Osteoblast (primary cell): ENCODE results near the gene ALX4. TPM values are rescaled to one million over a fixed set of nuclear protein-coding genes. Genes with fewer than 3 reads are reported as not detected.

ENCODE experiments used
- DNase-seq: peaks from one replicate; pipeline ENCODE4 v3.0.0; 2011; ENCODE audit warnings: low spot score, mixed read lengths; ENCODE audit not compliant: insufficient read length; ENCODE audit errors: missing footprints
- H2AFZ ChIP-seq: 2 replicates; pipeline ENCODE4 v1.6.0; 2011; ENCODE audit warnings: mild to moderate bottlenecking, low read length
- H3K27ac ChIP-seq: 2 replicates; pipeline ENCODE4 v1.5.1; 2011; ENCODE audit warnings: mild to moderate bottlenecking, low read depth, low read length, moderate library complexity
- H3K27me3 ChIP-seq: 2 replicates; pipeline ENCODE4 v1.6.0; 2012; ENCODE audit warnings: mild to moderate bottlenecking, control low read depth, inconsistent platforms, low read length, moderate library complexity; ENCODE audit not compliant: insufficient read depth
- H3K36me3 ChIP-seq: 2 replicates; pipeline ENCODE4 v1.5.1; 2011; ENCODE audit warnings: mild to moderate bottlenecking, low read length, control low read depth, moderate library complexity; ENCODE audit not compliant: insufficient read depth
- H3K4me1 ChIP-seq: 2 replicates; pipeline ENCODE4 v1.5.1; 2011; ENCODE audit warnings: mild to moderate bottlenecking, low read length, control low read depth, moderate library complexity; ENCODE audit not compliant: insufficient read depth
- H3K4me2 ChIP-seq: 2 replicates; pipeline ENCODE4 v1.6.0; 2011; ENCODE audit warnings: mild to moderate bottlenecking, low read length; ENCODE audit not compliant: insufficient read depth
- H3K4me3 ChIP-seq: fragments of 200-600 bp; sonication (generic); 3 replicates; pipeline ENCODE4 v1.5.1; 2012; ENCODE audit warnings: mild to moderate bottlenecking, low read length, inconsistent platforms; ENCODE audit not compliant: insufficient read depth
- H3K79me2 ChIP-seq: 2 replicates; pipeline ENCODE4 v1.6.0; 2012; ENCODE audit warnings: mild to moderate bottlenecking, low read length, control low read depth, inconsistent platforms; ENCODE audit not compliant: insufficient read depth
- H3K9me3 ChIP-seq: 2 replicates; pipeline ENCODE4 v1.5.1; 2011; ENCODE audit warnings: low read depth, low read length, control low read depth
- H4K20me1 ChIP-seq: 2 replicates; pipeline ENCODE4 v1.6.0; 2012; ENCODE audit warnings: mild to moderate bottlenecking, low read length, control low read depth; ENCODE audit not compliant: insufficient read depth
- CTCF ChIP-seq: IDR thresholded peaks from 2 replicates; pipeline ENCODE4 v1.5.1; 2011; ENCODE audit warnings: mild to moderate bottlenecking, low read depth, low read length, moderate library complexity; ENCODE audit errors: extremely low read depth
- total RNA-seq: library from RNA; depleted of rRNA; stranded (reverse); fragments of >200 nt; gene quantifications from 2 replicates; pipeline ENCODE4 v1.2.3, GENCODE V29; 2012

The ALX4 gene
- total RNA-seq, 1 donor: under 0.01 TPM

- H3K4me3 ChIP-seq: no peak overlapping the region
- TF ChIP-seq CTCF: no peak
- H3K36me3 ChIP-seq: no peaks in the 10 kb centered on the region
- H3K9me3 ChIP-seq: no peaks in the 10 kb centered on the region
- peaks cover 13% of the 10 kb centered on the region for H3K4me1 ChIP-seq
- H2AFZ ChIP-seq: no peak overlapping the region
- H3K79me2 ChIP-seq: no peaks in the 10 kb centered on the region
- H3K27ac ChIP-seq: no peak overlapping the region
- H4K20me1 ChIP-seq: no peaks in the 10 kb centered on the region
- DNase-seq: no peak
- H3K27me3 ChIP-seq: no peaks in the 10 kb centered on the region
- no peak overlapping the region for H3K4me2 ChIP-seq
Observed at GRCh38 chr11:44267750-44268613, 42.0 kb downstream of the ALX4 start.

GRCh38 chr11:44267006-44267749 is 42.8 kb downstream of the ALX4 start:
- DNase-seq: no peak
- Histone ChIP-seq H3K9me3 (no peaks in the 10 kb centered on the region), H3K27ac (no peak overlapping the region), H3K4me2 (no peak overlapping the region), H2AFZ (no peak overlapping the region), H4K20me1 (no peaks in the 10 kb centered on the region), H3K79me2 (no peaks in the 10 kb centered on the region), H3K4me3 (no peak overlapping the region), H3K36me3 (no peaks in the 10 kb centered on the region), H3K27me3 (no peaks in the 10 kb centered on the region), H3K4me1 (peaks cover 13% of the 10 kb centered on the region)
- no peak for TF ChIP-seq CTCF

- Histone ChIP-seq H3K4me1 (peaks cover 13% of the 10 kb centered on the region), H3K36me3 (no peaks in the 10 kb centered on the region), H3K4me2 (no peak overlapping the region), H4K20me1 (no peaks in the 10 kb centered on the region), H3K9me3 (no peaks in the 10 kb centered on the region), H3K4me3 (no peak overlapping the region), H3K27me3 (no peaks in the 10 kb centered on the region), H2AFZ (no peak overlapping the region), H3K79me2 (no peaks in the 10 kb centered on the region), H3K27ac (no peak overlapping the region)
- TF ChIP-seq CTCF: no peak
- no peak for DNase-seq
Observed at GRCh38 chr11:44266056-44266780, 43.7 kb downstream of the ALX4 start.
